Measurements from ENCODE around the gene HIVEP2. TPM values are rescaled to one million over a fixed set of nuclear protein-coding genes. Genes with fewer than 3 reads are reported as not detected.

HIVEP2 gene, protein sequence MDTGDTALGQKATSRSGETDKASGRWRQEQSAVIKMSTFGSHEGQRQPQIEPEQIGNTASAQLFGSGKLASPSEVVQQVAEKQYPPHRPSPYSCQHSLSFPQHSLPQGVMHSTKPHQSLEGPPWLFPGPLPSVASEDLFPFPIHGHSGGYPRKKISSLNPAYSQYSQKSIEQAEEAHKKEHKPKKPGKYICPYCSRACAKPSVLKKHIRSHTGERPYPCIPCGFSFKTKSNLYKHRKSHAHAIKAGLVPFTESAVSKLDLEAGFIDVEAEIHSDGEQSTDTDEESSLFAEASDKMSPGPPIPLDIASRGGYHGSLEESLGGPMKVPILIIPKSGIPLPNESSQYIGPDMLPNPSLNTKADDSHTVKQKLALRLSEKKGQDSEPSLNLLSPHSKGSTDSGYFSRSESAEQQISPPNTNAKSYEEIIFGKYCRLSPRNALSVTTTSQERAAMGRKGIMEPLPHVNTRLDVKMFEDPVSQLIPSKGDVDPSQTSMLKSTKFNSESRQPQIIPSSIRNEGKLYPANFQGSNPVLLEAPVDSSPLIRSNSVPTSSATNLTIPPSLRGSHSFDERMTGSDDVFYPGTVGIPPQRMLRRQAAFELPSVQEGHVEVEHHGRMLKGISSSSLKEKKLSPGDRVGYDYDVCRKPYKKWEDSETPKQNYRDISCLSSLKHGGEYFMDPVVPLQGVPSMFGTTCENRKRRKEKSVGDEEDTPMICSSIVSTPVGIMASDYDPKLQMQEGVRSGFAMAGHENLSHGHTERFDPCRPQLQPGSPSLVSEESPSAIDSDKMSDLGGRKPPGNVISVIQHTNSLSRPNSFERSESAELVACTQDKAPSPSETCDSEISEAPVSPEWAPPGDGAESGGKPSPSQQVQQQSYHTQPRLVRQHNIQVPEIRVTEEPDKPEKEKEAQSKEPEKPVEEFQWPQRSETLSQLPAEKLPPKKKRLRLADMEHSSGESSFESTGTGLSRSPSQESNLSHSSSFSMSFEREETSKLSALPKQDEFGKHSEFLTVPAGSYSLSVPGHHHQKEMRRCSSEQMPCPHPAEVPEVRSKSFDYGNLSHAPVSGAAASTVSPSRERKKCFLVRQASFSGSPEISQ (N-terminal part only)
- total RNA-seq = 10.0 and 16.6 TPM in 2 replicates

DNA sequence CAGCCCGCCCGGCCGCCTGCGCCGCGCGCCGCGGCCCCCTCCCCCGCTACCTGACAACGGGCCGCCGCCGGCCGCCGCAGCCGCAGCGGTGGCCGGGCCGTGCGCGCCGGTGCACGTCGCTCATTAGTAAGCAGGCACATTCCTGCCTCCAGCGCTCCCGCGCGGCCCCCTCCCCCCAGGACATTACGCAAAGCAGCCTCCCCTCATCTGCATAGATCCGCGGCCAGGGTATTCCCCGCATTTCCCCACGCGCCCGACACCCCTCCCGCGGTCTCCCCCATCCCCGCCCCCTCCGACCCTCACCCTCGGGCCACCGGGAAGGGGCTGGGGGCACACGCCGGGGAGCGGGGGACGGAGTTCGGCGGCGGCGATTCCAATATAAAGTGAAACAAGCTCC is at the start of gene HIVEP2:
Gene HIVEP2 (minus strand): TSS at position 128 of the 397 bp plus-strand sequence. CDS start 170,438 bp downstream, outside the sequence.

Other genes starting within 250 kb of the HIVEP2 start
- gene AIG1, start 115.7 kb upstream of the HIVEP2 start, total RNA-seq = 51.6 and 65.4 TPM in 2 replicates